Measurements from ENCODE around the gene OR4D9. TPM values are rescaled to one million over a fixed set of nuclear protein-coding genes. Genes with fewer than 3 reads are reported as not detected.

OR4D9 gene
- total and polyA plus RNA-seq, 2 of the 8 experiments (the other 6 are each of a cell fraction or from before 2014, with no cell fraction given) = not detected

- FAIRE-seq = no peak
- WGBS, 2 experiments (ENCODE audit: extremely low coverage in 1 of 2, insufficient coverage in 1 of 2, insufficient read length in 1 of 2, insufficient replicate concordance in 2 of 2, low coverage in 1 of 2, low lambda C conversion rate in 2 of 2, missing lambda C conversion rate in 1 of 2) = 95% methylated on average over 1 of the region's 1 CpG; no CpG with 5 or more reads in 1 of the 2 experiments
- no peak overlapping the region for H2BK12ac ChIP-seq (ENCODE audit: low read depth, low read length)
Measured at GRCh38 chr11:59534676-59535075, 23.3 kb downstream of the OR4D9 start.

More at GRCh38 chr11:59534676-59535075, 23.3 kb downstream of the OR4D9 start:
- H3K79me1 ChIP-seq (ENCODE audit: low read depth, low read length) = no peaks in the 10 kb centered on the region
- DNase-seq (ENCODE audit: low read depth in 1 of 2, low spot score in 2 of 2) = no peak
- H2AK5ac ChIP-seq (ENCODE audit: low read depth, low read length) = no peak overlapping the region
- H3K4me3 ChIP-seq (ENCODE audit: extremely low read depth in 1 of 4, insufficient read depth in 2 of 4, low read depth in 3 of 4, low read length in 4 of 4) = no peak overlapping the region
- H4K20me1 ChIP-seq (replicated peaks in 1 of 2; ENCODE audit: control insufficient read depth in 1 of 2, insufficient read depth in 2 of 2, low read length in 2 of 2) = no peaks in the 10 kb centered on the region
- H3K4me2 ChIP-seq (ENCODE audit: insufficient read depth in 1 of 2, low read depth in 2 of 2, low read length in 2 of 2) = no peak overlapping the region
- H3K27ac ChIP-seq (ENCODE audit: low read depth, low read length) = no peak overlapping the region
- no peaks in the 10 kb centered on the region for H3K36me3 ChIP-seq (ENCODE audit: control insufficient read depth in 2 of 4, insufficient read depth in 4 of 4, low read length in 3 of 4)
- H2BK15ac ChIP-seq (ENCODE audit: low read length) = no peak overlapping the region
- no peak overlapping the region for H2BK5ac ChIP-seq (ENCODE audit: low read depth, low read length)
- H4K5ac ChIP-seq (ENCODE audit: insufficient read length, low read depth, low read length) = no peak overlapping the region
- H3K27me3 ChIP-seq (replicated peaks in 1 of 4; ENCODE audit: control insufficient read depth in 3 of 4, extremely low read depth in 1 of 4, insufficient read depth in 3 of 4, low read length in 3 of 4) = no peaks in the 10 kb centered on the region
- no peaks in the 10 kb centered on the region for H3K23me2 ChIP-seq (ENCODE audit: low read depth, low read length)
- H3K23ac ChIP-seq (ENCODE audit: insufficient read length) = no peak overlapping the region
- H3K18ac ChIP-seq (ENCODE audit: extremely low read depth, low read length) = no peak overlapping the region
- H3K79me2 ChIP-seq (ENCODE audit: control insufficient read depth in 1 of 2, insufficient read depth in 2 of 2, low read length in 2 of 2) = no peaks in the 10 kb centered on the region
- no peaks in the 10 kb centered on the region; a peak in 1 of 7 replicates for H3K4me1 ChIP-seq (replicated peaks in 1 of 4; ENCODE audit: control insufficient read depth in 3 of 4, insufficient read depth in 4 of 4, low read length in 3 of 4)
- CTCF ChIA-PET (ENCODE audit: partially characterized antibody) = interaction anchor here (1.0 to 1.1 kb wide), 2 partner anchors 15 to 153 kb away, joined by 4 read pairs; no protein-coding TSS in a partner anchor
- no peak overlapping the region for H3K4ac ChIP-seq (replicated peaks; ENCODE audit: insufficient read length, low read depth, low read length)
- no peak overlapping the region for H2AFZ ChIP-seq (ENCODE audit: low read length)
- H3K9ac ChIP-seq (replicated peaks in 1 of 4; ENCODE audit: extremely low read depth in 1 of 4, low read depth in 3 of 4, low read length in 3 of 4) = no peak overlapping the region
- no peak overlapping the region for H4K8ac ChIP-seq (ENCODE audit: extremely low read depth, insufficient read depth, low read length)
- H3K56ac ChIP-seq (replicated peaks; ENCODE audit: insufficient read length, low read depth, low read length) = no peak overlapping the region
- H2BK20ac ChIP-seq (ENCODE audit: low read length) = no peak overlapping the region
- H3K14ac ChIP-seq (ENCODE audit: insufficient read length) = no peak overlapping the region
- no peak overlapping the region for H4K91ac ChIP-seq (replicated peaks; ENCODE audit: insufficient read length, low read length)
- no peak overlapping the region for H2BK120ac ChIP-seq (replicated peaks; ENCODE audit: low read depth, low read length)
- POLR2A ChIA-PET (ENCODE audit: partially characterized antibody) = no interaction called here
- TF ChIP-seq PHF8 (conservative IDR thresholded peaks at IDR 0.05; ENCODE audit: low read depth, low read length) = no peak
- no peaks in the 10 kb centered on the region for H3K9me3 ChIP-seq (ENCODE audit: insufficient read depth in 2 of 2, low read depth in 1 of 2, low read length in 1 of 2)

Measured in H1 (cell line).